22Rv1 (cell line): ENCODE results near the gene UPP1.

Experiments used
- CTCF ChIP-seq: fragments of 450-650 bp; IDR thresholded peaks from 2 replicates; pipeline ENCODE4 v1.5.1; 2017; ENCODE audit warnings: mild to moderate bottlenecking
- ZFX ChIP-seq: fragments of 450-650 bp; IDR thresholded peaks from 2 replicates; pipeline ENCODE4 v1.6.1; 2017; ENCODE audit warnings: antibody characterized with exemption, borderline replicate concordance

GRCh38 chr7:48130658-48131108 lies 41.6 kb downstream of the UPP1 start:
- no peak for TF ChIP-seq CTCF
- TF ChIP-seq ZFX = no peak
